ENCODE measurements around the gene PYROXD2.

PYROXD2 gene

GRCh38 chr10:98376485-98376884, 38.5 kb downstream of the PYROXD2 start:
- no peak overlapping the region for H3K27ac ChIP-seq
- TF ChIP-seq CTCF (IDR thresholded peaks at IDR 0.05) = no peak

GRCh38 chr10:98374217-98374985, 40.6 kb downstream of the PYROXD2 start:
- Histone ChIP-seq H3K4me2 (ENCODE audit: low read length) (no peak overlapping the region), H3K9me3 (ENCODE audit: control insufficient read depth, low read length) (no peaks in the 10 kb centered on the region), H3K4me1 (no peaks in the 10 kb centered on the region), H3K4me3 (ENCODE audit: low read depth, low read length) (no peak overlapping the region), H3K79me2 (no peaks in the 10 kb centered on the region), H3K27ac (no peak overlapping the region), H3K36me3 (ENCODE audit: control insufficient read depth, insufficient read depth, low read length) (no peaks in the 10 kb centered on the region), H3K27me3 (ENCODE audit: control insufficient read depth, insufficient read depth, low read length) (no peaks in the 10 kb centered on the region), H2AFZ (no peak overlapping the region), H3K9ac (no peak overlapping the region)
- no peak for TF ChIP-seq CTCF (IDR thresholded peaks at IDR 0.05)

More at GRCh38 chr10:98376485-98376884, 38.5 kb downstream of the PYROXD2 start:
- Histone ChIP-seq H3K4me1 (no peaks in the 10 kb centered on the region), H3K9me3 (ENCODE audit: control insufficient read depth, low read length) (no peaks in the 10 kb centered on the region), H3K9ac (no peak overlapping the region), H2AFZ (no peak overlapping the region), H3K4me3 (ENCODE audit: low read depth, low read length) (no peak overlapping the region), H3K4me2 (ENCODE audit: low read length) (no peak overlapping the region), H3K79me2 (no peaks in the 10 kb centered on the region), H3K27me3 (ENCODE audit: control insufficient read depth, insufficient read depth, low read length) (no peaks in the 10 kb centered on the region), H3K36me3 (ENCODE audit: control insufficient read depth, insufficient read depth, low read length) (no peaks in the 10 kb centered on the region)

- Histone ChIP-seq H3K36me3 (ENCODE audit: control insufficient read depth, insufficient read depth, low read length) (no peaks in the 10 kb centered on the region), H3K27me3 (ENCODE audit: control insufficient read depth, insufficient read depth, low read length) (no peaks in the 10 kb centered on the region), H3K9me3 (ENCODE audit: control insufficient read depth, low read length) (no peaks in the 10 kb centered on the region), H3K27ac (no peak overlapping the region), H3K4me2 (ENCODE audit: low read length) (no peak overlapping the region), H3K4me3 (ENCODE audit: low read depth, low read length) (no peak overlapping the region), H3K79me2 (no peaks in the 10 kb centered on the region), H2AFZ (no peak overlapping the region), H3K9ac (no peak overlapping the region), H3K4me1 (no peaks in the 10 kb centered on the region)
- no peak for TF ChIP-seq CTCF (IDR thresholded peaks at IDR 0.05)
These were observed 41.5 kb downstream of the PYROXD2 start for GRCh38 chr10:98373260-98374040.

GRCh38 chr10:98370831-98371820, 43.9 kb downstream of the PYROXD2 start:
- Histone ChIP-seq H3K4me1 (no peaks in the 10 kb centered on the region), H3K79me2 (no peaks in the 10 kb centered on the region), H3K27ac (no peak overlapping the region), H2AFZ (no peak overlapping the region), H3K36me3 (ENCODE audit: control insufficient read depth, insufficient read depth, low read length) (no peaks in the 10 kb centered on the region), H3K4me2 (ENCODE audit: low read length) (no peak overlapping the region), H3K9ac (no peak overlapping the region), H3K4me3 (ENCODE audit: low read depth, low read length) (no peak overlapping the region), H3K27me3 (ENCODE audit: control insufficient read depth, insufficient read depth, low read length) (no peaks in the 10 kb centered on the region), H3K9me3 (ENCODE audit: control insufficient read depth, low read length) (no peaks in the 10 kb centered on the region)
- TF ChIP-seq CTCF (IDR thresholded peaks at IDR 0.05) = no peak
